Measurements from ENCODE around the gene CHMP4A. TPM values are rescaled to one million over a fixed set of nuclear protein-coding genes. Genes with fewer than 3 reads are reported as not detected.
A peak's percentile ranks its signal among the peaks of the same experiment; 100 is the strongest.

CHMP4A gene
- total and polyA plus RNA-seq, 2 of the 13 experiments (the other 11 are each of a cell fraction or from before 2014, with no cell fraction given): 83.6 to 113 TPM

- TF ChIP-seq SOX6 (IDR thresholded peaks at IDR 0.05): no peak
- peak; percentile 87 for TF ChIP-seq SOX6 (CRISPR knock-in tag; IDR thresholded peaks at IDR 0.05)
- TF ChIP-seq NFAT5 (CRISPR knock-in tag; IDR thresholded peaks at IDR 0.05): peak; percentile 97
- peak; percentile 100 for TF ChIP-seq ZNF619 (CRISPR knock-in tag; IDR thresholded peaks at IDR 0.05)
- TF ChIP-seq SP4 (CRISPR knock-in tag; IDR thresholded peaks at IDR 0.05): peak; percentile 86
- TF ChIP-seq SAFB2 (CRISPR knock-in tag; IDR thresholded peaks at IDR 0.05; ENCODE audit: borderline replicate concordance, low read depth): peak; percentile 98
- TF ChIP-seq ZNF598 (CRISPR knock-in tag; IDR thresholded peaks at IDR 0.05; ENCODE audit: borderline replicate concordance): peak; percentile 70; the same call in 1 of the 2 replicates
- peak; percentile 100 for TF ChIP-seq XRCC5 (optimal IDR thresholded peaks at IDR 0.05; ENCODE audit: low read length)
- TF ChIP-seq RBFOX2 (IDR thresholded peaks at IDR 0.05; ENCODE audit: low read depth, low read length): peak; percentile 95
- peak; percentile 90 for TF ChIP-seq THRA (CRISPR knock-in tag; IDR thresholded peaks at IDR 0.05; ENCODE audit: borderline replicate concordance)
- TF ChIP-seq IKZF4 (CRISPR knock-in tag; IDR thresholded peaks at IDR 0.05; ENCODE audit: borderline replicate concordance, low read depth, not compliant biosample characterization): no peak
- TF ChIP-seq ZNF770 (CRISPR knock-in tag; IDR thresholded peaks at IDR 0.05): peak; percentile 82
- peak; percentile 99 for TF ChIP-seq CBX1 (IDR thresholded peaks at IDR 0.05; ENCODE audit: low read depth)
- TF ChIP-seq HIC2 (CRISPR knock-in tag; IDR thresholded peaks at IDR 0.05; ENCODE audit: low read depth): peak; percentile 89; the same call in 1 of the 2 replicates
- TF ChIP-seq KDM1A (CRISPR knock-in tag; IDR thresholded peaks at IDR 0.05): peak; percentile 94
- 0 out of 2 replicates have a peak, but pooled peaks have one; percentile 80 for TF ChIP-seq SNAI1 (CRISPR knock-in tag; IDR thresholded peaks at IDR 0.05; ENCODE audit: borderline replicate concordance)
- peak; percentile 83 for TF ChIP-seq SOX5 (CRISPR knock-in tag; IDR thresholded peaks at IDR 0.05; ENCODE audit: borderline replicate concordance)
- TF ChIP-seq ZBTB8A (CRISPR knock-in tag; IDR thresholded peaks at IDR 0.05; ENCODE audit: borderline replicate concordance, low read depth): peak; percentile 95; the same call in 1 of the 2 replicates
Measured at GRCh38 chr14:24215495-24216344, 2.4 kb upstream of the CHMP4A start, which contains the start of gene MDP1 (continued).

All from HepG2 (cell line).